Esophagus muscularis mucosa (tissue), 4 donors: ENCODE measurements around the gene RANBP6.

Experiments
- CTCF ChIP-seq, 3 experiments: fragments of 200-600 bp in 2 of 3; fragments of 450-650 bp in 1 of 3; sonication (generic) in 2 of 3; IDR thresholded peaks; one replicate each; pipeline ENCODE4 v1.5.1; 2017 to 2019; ENCODE audit warnings: antibody characterized with exemption in 3 of 3, mild to moderate bottlenecking in 2 of 3, moderate library complexity in 1 of 3
- EP300 ChIP-seq: sonication (generic); formaldehyde crosslinking; IDR thresholded peaks from one replicate; pipeline ENCODE4 v1.6.1; 2017; ENCODE audit warnings: antibody characterized with exemption
- POLR2A ChIP-seq: fragments of 450-650 bp; IDR thresholded peaks from one replicate; pipeline ENCODE4 v1.6.1; 2017; ENCODE audit warnings: antibody characterized with exemption, moderate library complexity, mild to moderate bottlenecking, low read depth
- POLR2AphosphoS5 ChIP-seq, 2 donors: sonication (generic); formaldehyde crosslinking; IDR thresholded peaks; one replicate each; pipeline ENCODE4 v1.6.1; 2017; ENCODE audit warnings: antibody characterized with exemption in 2 of 2

DNA sequence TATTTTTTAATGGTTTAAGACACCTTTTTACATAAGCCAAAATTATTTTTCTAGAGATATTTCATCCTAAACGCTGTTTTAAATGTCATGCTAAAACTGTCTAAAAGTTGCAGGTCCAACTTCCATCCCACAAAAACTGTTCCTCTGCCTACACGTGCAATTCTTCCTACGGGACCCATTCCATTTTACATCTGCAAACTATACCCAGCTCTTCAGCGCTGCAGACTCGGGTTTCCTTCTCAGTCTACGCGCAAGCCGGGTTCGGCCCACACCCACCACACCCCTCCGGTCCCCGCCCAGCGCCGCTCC is 8.7 kb downstream of the RANBP6 start:
- no peak for TF ChIP-seq CTCF (IDR thresholded peaks at IDR 0.05)
- no peak for TF ChIP-seq POLR2A
- TF ChIP-seq POLR2AphosphoS5 (IDR thresholded peaks at IDR 0.05), result no peak
- no peak for TF ChIP-seq EP300
